Esophagus squamous epithelium (tissue), 5 donors: ENCODE data around the gene GGCX. TPM values are rescaled to one million over a fixed set of nuclear protein-coding genes. Genes with fewer than 3 reads are reported as not detected.
A peak's percentile ranks its signal among the peaks of the same experiment; 100 is the strongest.

Experiments
- DNase-seq: peaks from one replicate; lab custom pipeline; 2025; lab: John Stamatoyannopoulos, UW
- H3K27ac ChIP-seq, 4 donors: fragments of 200-600 bp; sonication (generic); one replicate each; pipeline ENCODE4 v1.5.1; 2016 to 2019; ENCODE audit warnings: mild to moderate bottlenecking in 1 of 4
- H3K27me3 ChIP-seq, 4 donors: fragments of 200-600 bp; sonication (generic); 1 replicate in 3 of 4; 2 replicates in 1 of 4; pipeline versions ENCODE4 v1.5.1 to v1.6.0; 2017 to 2021; ENCODE audit warnings: antibody characterized with exemption in 1 of 4
- H3K36me3 ChIP-seq, 3 donors: fragments of 200-600 bp; sonication (generic); one replicate each; pipeline ENCODE4 v1.5.1; 2016 to 2019
- H3K4me1 ChIP-seq, 3 donors: fragments of 200-600 bp; sonication (generic); one replicate each; pipeline ENCODE4 v1.5.1; 2017 to 2019
- H3K4me3 ChIP-seq, 4 donors: fragments of 200-600 bp; sonication (generic); 1 replicate in 3 of 4; 2 replicates in 1 of 4; pipeline ENCODE4 v1.5.1; 2016 to 2019; ENCODE audit warnings: mild to moderate bottlenecking in 2 of 4, moderate library complexity in 1 of 4
- H3K9me3 ChIP-seq, 3 donors: fragments of 200-600 bp; sonication (generic); one replicate each; pipeline ENCODE4 v1.5.1; 2016 to 2019
- POLR2A ChIP-seq, 4 donors: fragments of 450-650 bp; IDR thresholded peaks; one replicate each; pipeline ENCODE4 v1.6.1; 2017; ENCODE audit warnings: antibody characterized with exemption in 4 of 4, mild to moderate bottlenecking in 4 of 4, moderate library complexity in 3 of 4
- WGBS, 2 donors: methylation state at CpG; one replicate each; pipeline ENCODE4 v1.1.5; 2018; 5-methylcytosine and 5-hydroxymethylcytosine counted together
- intact Hi-C: fragments of 100-400 bp; cut with DNase I; formaldehyde crosslinking; loops from one replicate; pipeline ENCODE4 v1.15.0; 2022
- total RNA-seq, 4 donors: library from RNA; depleted of rRNA; stranded (reverse); fragments of >200 nt; gene quantifications; one replicate each; pipeline ENCODE4 v1.1.0, GENCODE V29; 2016
- TF ChIP-seq, protein P1 (sequence below), 6 experiments: fragments of 450-650 bp in 4 of 6; fragments of 200-600 bp in 2 of 6; sonication (generic) in 2 of 6; IDR thresholded peaks; one replicate each; pipeline ENCODE4 v1.5.1; 2016 to 2019; ENCODE audit warnings: antibody characterized with exemption in 6 of 6, mild to moderate bottlenecking in 4 of 6, moderate library complexity in 4 of 6
- donor health status: DM: yes; HTN: yes; CAD: no.

The GGCX gene
- total RNA-seq, 4 donors from 2014 or later = 19.7 to 27.5 (median 23.3) TPM

DNA sequence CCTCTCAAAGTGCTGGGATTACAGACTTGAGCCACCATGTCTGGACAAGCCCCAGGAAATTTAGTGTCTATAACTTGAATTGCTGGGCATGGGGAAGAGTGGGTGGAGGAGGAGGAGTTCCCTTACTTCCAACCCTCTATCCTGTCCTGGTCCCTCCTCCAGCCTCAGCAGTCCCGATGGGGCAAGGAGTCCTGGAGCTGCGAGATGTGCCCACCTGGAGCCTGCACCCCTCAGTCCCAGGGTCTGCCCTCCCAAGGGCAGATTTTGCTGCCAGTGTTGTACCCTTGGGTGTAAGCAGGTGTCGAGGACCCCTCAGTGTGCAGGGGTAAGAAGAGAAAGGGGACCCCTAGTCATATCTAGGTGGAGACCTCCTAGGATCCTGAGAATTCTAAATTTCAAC, 18.9 kb upstream of the GGCX start:
- Histone ChIP-seq H3K9me3 (no peaks in the 10 kb centered on the region), H3K4me3 (no peak overlapping the region), H3K36me3 (peaks cover 0 to 33% (median 0%) of the 10 kb centered on the region in 3 donors), H3K27ac (peak overlapping the region in 3 of 4 donors; percentile 93 to 95 (median 94)), H3K27me3 (no peaks in the 10 kb centered on the region), H3K4me1 (peaks cover 36 to 76% (median 41%) of the 10 kb centered on the region in 3 donors)
- TF ChIP-seq POLR2A (IDR thresholded peaks at IDR 0.05) = no peak
- TF ChIP-seq, protein P1, sequence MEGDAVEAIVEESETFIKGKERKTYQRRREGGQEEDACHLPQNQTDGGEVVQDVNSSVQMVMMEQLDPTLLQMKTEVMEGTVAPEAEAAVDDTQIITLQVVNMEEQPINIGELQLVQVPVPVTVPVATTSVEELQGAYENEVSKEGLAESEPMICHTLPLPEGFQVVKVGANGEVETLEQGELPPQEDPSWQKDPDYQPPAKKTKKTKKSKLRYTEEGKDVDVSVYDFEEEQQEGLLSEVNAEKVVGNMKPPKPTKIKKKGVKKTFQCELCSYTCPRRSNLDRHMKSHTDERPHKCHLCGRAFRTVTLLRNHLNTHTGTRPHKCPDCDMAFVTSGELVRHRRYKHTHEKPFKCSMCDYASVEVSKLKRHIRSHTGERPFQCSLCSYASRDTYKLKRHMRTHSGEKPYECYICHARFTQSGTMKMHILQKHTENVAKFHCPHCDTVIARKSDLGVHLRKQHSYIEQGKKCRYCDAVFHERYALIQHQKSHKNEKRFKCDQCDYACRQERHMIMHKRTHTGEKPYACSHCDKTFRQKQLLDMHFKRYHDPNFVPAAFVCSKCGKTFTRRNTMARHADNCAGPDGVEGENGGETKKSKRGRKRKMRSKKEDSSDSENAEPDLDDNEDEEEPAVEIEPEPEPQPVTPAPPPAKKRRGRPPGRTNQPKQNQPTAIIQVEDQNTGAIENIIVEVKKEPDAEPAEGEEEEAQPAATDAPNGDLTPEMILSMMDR (IDR thresholded peaks at IDR 0.05) = no peak
- no peak for DNase-seq
- intact Hi-C loops = no loop called here
- 76 to 85% methylated on average over 3 of the region's 3 CpGs for WGBS, 2 donors

DNA sequence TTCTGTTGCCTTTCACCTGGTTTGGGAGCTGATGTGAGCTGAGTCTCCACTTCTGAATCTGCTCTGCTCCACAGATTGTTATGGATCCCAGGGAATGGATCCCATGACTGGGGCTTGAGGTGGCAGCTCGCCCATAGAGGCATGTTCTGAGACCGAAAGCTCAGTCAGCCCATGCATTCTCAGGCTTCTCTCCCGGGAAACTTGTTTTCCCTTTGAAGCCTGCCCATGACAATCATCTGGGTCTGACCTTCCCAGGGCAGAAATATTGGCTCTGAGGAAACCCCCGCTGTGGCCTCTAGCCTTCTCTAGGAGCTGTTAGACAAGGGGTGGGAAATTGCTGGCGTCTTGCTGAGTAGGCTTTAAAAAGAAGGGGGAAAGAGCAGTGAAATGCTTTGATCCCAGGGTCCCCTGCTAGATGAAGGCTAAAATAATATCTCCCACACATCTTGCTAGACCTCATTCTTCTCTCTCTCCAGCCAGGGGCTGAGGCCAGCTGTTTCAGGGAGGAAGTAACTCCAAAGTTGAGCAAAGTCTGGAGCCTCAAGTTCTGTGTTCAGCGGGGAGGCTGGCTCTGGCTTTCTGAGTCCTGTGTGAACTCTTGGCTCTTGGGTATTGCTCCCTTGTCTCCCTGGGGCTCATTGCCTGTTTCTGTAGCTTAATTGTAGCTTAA, 18.1 kb upstream of the GGCX start:
- H3K27ac ChIP-seq = peak overlapping the region; percentile 93 to 95 (median 94)
- no peaks in the 10 kb centered on the region for H3K9me3 ChIP-seq
- DNase-seq = no peak
- peaks cover 29 to 68% (median 34%) of the 10 kb centered on the region in 3 donors for H3K4me1 ChIP-seq
- intact Hi-C loops = no loop called here
- H3K36me3 ChIP-seq = peaks cover 0 to 33% (median 0%) of the 10 kb centered on the region in 3 donors
- 37 to 40% methylated on average over 4 to 5 of the region's 6 CpGs for WGBS, 2 donors
- H3K4me3 ChIP-seq = peak overlapping the region; percentile 51 to 70 (median 60)
- no peaks in the 10 kb centered on the region for H3K27me3 ChIP-seq
- TF ChIP-seq, protein P1 (IDR thresholded peaks at IDR 0.05) = no peak
- no peak for TF ChIP-seq POLR2A (IDR thresholded peaks at IDR 0.05)

DNA sequence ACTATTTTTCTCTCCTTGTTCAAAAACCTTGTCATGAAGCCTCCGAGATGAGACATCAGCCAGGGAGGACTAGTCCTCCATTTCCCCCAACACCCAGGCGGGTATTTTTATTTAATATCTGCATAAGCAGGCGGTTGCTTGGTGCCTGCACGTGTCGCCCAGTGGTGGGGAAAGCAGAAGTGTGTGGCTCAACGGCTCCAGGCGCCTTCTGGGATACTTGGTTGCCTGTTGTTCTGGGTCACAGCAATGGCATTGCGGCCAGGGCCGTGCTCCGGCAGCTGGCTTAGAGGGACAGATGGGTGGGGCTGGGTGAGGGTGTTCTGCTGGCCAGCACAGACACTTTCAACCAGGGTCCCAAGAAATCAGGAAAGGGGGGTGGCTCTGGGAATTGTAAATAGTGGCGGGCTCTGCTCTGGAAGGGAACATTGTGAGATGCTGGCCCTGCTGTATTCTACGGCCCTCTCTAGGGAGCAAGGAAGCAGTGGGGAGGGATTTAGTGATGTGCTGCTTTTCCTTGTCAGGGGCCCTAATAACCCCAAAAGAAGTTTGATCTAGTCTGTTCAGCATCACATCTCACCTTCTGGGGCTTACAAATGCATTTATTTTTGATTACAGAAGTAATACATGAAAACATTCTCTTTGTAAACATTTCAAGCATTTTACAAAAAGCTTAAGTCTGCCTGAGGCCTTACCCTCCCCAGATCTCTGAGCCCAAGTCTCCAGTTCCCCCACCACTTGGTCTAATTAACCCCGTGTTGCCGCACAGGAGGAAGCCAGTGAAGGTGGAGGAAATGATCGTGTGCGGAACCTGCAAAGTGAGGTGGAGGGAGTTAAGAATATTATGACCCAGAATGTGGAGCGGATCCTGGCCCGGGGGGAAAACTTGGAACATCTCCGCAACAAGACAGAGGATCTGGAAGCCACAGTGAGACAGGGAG, 17.2 kb upstream of the GGCX start:
- Histone ChIP-seq H3K4me3 (peak overlapping the region; percentile 51 to 70 (median 60)), H3K9me3 (no peaks in the 10 kb centered on the region), H3K27me3 (no peaks in the 10 kb centered on the region), H3K4me1 (peaks cover 24 to 59% (median 29%) of the 10 kb centered on the region in 3 donors), H3K36me3 (peaks cover 0 to 33% (median 0%) of the 10 kb centered on the region in 3 donors), H3K27ac (peak overlapping the region; percentile 93 to 95 (median 94))
- no peak for DNase-seq
- intact Hi-C loops = no loop called here
- WGBS, 2 donors = 16 to 17% methylated on average over 9 to 19 of the region's 19 CpGs
- TF ChIP-seq, protein P1 (IDR thresholded peaks at IDR 0.05) = no peak
- peak in 1 of 4 donors; percentile 25 for TF ChIP-seq POLR2A (IDR thresholded peaks at IDR 0.05)

DNA sequence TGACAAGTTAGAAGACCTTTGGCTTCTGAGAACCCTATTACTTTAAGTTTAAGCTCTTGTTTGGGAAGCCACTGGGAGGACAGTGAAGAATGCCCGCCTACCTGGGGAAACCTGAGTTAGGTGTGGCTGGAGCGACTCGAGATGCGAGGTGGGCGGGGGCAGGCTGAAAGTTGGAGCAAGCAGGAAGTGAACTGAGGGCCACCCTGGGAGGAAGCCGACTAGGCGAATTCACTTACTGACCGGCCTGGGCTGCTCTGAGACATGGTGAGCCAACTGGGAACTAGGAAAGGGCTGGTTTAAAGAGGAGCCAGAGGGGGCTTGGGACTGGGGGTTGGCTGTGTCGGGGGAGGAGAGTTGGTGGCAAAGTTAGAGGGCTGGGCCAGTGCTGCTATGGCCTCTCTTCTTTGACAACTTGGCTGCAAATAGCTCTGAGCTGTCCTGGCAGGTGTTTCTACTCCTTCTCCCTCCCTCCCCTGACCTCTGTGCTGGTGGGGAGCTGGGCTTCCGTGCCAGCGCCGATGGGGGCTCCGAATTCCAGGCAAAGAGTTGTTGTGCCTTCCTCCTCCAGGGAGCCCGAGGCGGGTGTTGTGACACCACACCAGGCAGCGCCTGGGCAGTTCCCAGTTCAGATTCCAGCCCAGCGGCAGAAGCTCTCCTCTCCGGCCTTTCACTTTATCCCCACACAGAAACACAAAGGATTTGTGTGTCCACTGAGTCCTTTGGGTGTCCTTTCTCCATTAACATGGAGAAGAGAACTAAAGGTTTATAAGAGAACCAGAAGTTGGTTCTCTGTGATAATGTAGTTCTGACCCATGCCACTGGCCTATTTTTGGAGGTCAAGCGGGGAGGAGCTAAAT, 16.3 kb upstream of the GGCX start, which contains the start of gene VAMP8:
VAMP8 (plus strand) TSS at position 201 of the 857 bp plus-strand sequence; CDS start at position 262, 61 bp downstream.
- intact Hi-C loops = no loop called here
- peak in 1 of 4 donors; percentile 54 for TF ChIP-seq POLR2A (IDR thresholded peaks at IDR 0.05)
- TF ChIP-seq, protein P1 (IDR thresholded peaks at IDR 0.05) = no peak
- Histone ChIP-seq H3K27ac (peak within 1 kb of the TSS; percentile 93 to 95 (median 94)), H3K9me3 (no peaks in the 10 kb centered on the region), H3K4me3 (peak within 1 kb of the TSS; percentile 51 to 70 (median 60)), H3K36me3 (peaks cover 0 to 26% (median 0%) of the 10 kb centered on the region in 3 donors), H3K27me3 (no peaks in the 10 kb centered on the region), H3K4me1 (peaks cover 24 to 55% (median 24%) of the 10 kb centered on the region in 3 donors)
- 9 to 35% methylated on average over 10 to 17 of the region's 19 CpGs for WGBS, 2 donors
- no peak for DNase-seq
